ENCODE measurements around the gene PARD3. TPM values are rescaled to one million over a fixed set of nuclear protein-coding genes. Genes with fewer than 3 reads are reported as not detected.

The PARD3 gene
- polyA plus RNA-seq, 2 of the 4 experiments (the other 2 are of a cell fraction) = 110 to 200 TPM

DNA sequence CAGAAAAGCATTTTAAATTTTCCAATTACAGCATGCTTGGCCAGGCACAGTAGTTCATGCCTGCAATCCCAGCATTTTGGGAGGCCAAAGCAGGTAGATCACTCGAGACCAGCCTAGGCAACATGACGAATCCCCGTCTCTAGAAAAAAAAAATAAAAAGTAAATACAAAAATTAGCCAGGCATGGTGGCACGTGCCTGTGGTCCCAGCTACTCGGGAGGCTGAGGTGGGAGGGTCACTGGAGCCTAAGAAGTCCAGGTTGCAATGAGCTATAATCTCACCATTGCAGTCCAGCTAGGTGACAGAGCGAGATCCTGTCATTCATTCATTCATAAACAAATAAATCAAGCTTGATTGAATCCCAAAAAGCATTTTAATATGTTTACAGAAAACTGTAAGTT lies 234.9 kb downstream of the PARD3 start (continued):
- TF ChIP-seq, protein P1, sequence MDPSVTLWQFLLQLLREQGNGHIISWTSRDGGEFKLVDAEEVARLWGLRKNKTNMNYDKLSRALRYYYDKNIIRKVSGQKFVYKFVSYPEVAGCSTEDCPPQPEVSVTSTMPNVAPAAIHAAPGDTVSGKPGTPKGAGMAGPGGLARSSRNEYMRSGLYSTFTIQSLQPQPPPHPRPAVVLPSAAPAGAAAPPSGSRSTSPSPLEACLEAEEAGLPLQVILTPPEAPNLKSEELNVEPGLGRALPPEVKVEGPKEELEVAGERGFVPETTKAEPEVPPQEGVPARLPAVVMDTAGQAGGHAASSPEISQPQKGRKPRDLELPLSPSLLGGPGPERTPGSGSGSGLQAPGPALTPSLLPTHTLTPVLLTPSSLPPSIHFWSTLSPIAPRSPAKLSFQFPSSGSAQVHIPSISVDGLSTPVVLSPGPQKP (IDR thresholded peaks at IDR 0.05; ENCODE audit: low read depth, low read length) = no peak
- TF ChIP-seq NPAS2 (CRISPR knock-in tag; IDR thresholded peaks at IDR 0.05; ENCODE audit: borderline replicate concordance) = no peak
- TF ChIP-seq RAD21 (conservative IDR thresholded peaks at IDR 0.05 in 1 of 2, IDR thresholded peaks at IDR 0.05 in 1 of 2) = no peak
- TF ChIP-seq HOXB5 (CRISPR knock-in tag; IDR thresholded peaks at IDR 0.05) = 0 out of 2 replicates have a peak, but pooled peaks have one; percentile 1
- TF ChIP-seq MAZ (IDR thresholded peaks at IDR 0.05; ENCODE audit: borderline replicate concordance, low read depth, low read length) = no peak
- no peak for TF ChIP-seq ZFP36 (IDR thresholded peaks at IDR 0.05; ENCODE audit: borderline replicate concordance, partially characterized antibody)
- no peak for TF ChIP-seq HDAC2 (IDR thresholded peaks at IDR 0.05)
- TF ChIP-seq ESRRA (IDR thresholded peaks at IDR 0.05; ENCODE audit: borderline replicate concordance, low read length) = no peak
- TF ChIP-seq HEYL (CRISPR knock-in tag; IDR thresholded peaks at IDR 0.05) = no peak
- TF ChIP-seq, protein P2, sequence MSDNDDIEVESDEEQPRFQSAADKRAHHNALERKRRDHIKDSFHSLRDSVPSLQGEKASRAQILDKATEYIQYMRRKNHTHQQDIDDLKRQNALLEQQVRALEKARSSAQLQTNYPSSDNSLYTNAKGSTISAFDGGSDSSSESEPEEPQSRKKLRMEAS (IDR thresholded peaks at IDR 0.05) = peak; percentile 52; the same call in 1 of the 2 replicates
- no peak for TF ChIP-seq SREBF2 (IDR thresholded peaks at IDR 0.05)
- no peak for TF ChIP-seq FOSL2 (IDR thresholded peaks at IDR 0.05)
- no peak for TF ChIP-seq FOSL2 (CRISPR knock-in tag; IDR thresholded peaks at IDR 0.05)
- TF ChIP-seq CBX8 (IDR thresholded peaks at IDR 0.05) = no peak
- TF ChIP-seq, protein P3, sequence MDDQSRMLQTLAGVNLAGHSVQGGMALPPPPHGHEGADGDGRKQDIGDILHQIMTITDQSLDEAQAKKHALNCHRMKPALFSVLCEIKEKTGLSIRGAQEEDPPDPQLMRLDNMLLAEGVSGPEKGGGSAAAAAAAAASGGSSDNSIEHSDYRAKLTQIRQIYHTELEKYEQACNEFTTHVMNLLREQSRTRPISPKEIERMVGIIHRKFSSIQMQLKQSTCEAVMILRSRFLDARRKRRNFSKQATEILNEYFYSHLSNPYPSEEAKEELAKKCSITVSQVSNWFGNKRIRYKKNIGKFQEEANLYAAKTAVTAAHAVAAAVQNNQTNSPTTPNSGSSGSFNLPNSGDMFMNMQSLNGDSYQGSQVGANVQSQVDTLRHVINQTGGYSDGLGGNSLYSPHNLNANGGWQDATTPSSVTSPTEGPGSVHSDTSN (IDR thresholded peaks at IDR 0.05) = no peak

DNA sequence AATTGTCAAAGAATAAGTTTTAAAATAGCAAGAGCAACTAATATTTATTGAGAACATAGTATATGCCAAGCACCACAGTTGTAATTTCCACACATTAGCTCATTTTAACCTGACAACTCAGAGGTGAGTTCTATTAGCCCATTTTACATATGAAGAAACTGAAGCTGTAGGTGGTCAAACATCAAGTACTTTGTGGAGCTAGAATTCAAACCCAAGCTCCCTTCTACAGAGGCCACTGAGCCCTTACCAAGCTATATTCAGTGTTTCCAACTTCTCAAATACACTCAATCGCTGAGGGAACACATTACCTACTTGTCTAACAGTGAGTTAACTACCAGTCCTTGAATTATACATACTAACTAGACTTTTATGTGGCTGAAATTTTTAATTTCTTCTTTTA lies 236.6 kb downstream of the PARD3 start:
- H3K9me3 ChIP-seq = no peaks in the 10 kb centered on the region
- FAIRE-seq (no peak), ATAC-seq (no peak), DNase-seq (ENCODE audit: low read depth in 1 of 2, low spot score in 1 of 2) (no peak)
- H3K4me1 ChIP-seq = peaks cover 74% of the 10 kb centered on the region
- WGBS (ENCODE audit: missing lambda C conversion rate) = 100% methylated on average over 1 of the region's 1 CpG
- ChIA-PET POLR2A (no interaction called here), CTCF (interaction anchor here (1.3 to 3.7 kb wide), 4 partner anchors 13 to 59 kb away, joined by 3 to 19 read pairs (median 4); no protein-coding TSS in a partner anchor)
- H3K27ac ChIP-seq = no peak overlapping the region
- H3K4me2 ChIP-seq = no peak overlapping the region
- no peak for TF ChIP-seq FOSL2 (IDR thresholded peaks at IDR 0.05)
- no peak for TF ChIP-seq FOSL2 (CRISPR knock-in tag; IDR thresholded peaks at IDR 0.05)
- TF ChIP-seq JUN (IDR thresholded peaks at IDR 0.05) = no peak
- TF ChIP-seq, protein P4, sequence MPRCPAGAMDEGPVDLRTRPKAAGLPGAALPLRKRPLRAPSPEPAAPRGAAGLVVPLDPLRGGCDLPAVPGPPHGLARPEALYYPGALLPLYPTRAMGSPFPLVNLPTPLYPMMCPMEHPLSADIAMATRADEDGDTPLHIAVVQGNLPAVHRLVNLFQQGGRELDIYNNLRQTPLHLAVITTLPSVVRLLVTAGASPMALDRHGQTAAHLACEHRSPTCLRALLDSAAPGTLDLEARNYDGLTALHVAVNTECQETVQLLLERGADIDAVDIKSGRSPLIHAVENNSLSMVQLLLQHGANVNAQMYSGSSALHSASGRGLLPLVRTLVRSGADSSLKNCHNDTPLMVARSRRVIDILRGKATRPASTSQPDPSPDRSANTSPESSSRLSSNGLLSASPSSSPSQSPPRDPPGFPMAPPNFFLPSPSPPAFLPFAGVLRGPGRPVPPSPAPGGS (IDR thresholded peaks at IDR 0.05) = no peak
- TF ChIP-seq CEBPB (IDR thresholded peaks at IDR 0.05) = no peak
- TF ChIP-seq KDM5A (IDR thresholded peaks at IDR 0.05) = no peak
- no peak for TF ChIP-seq FOXS1 (CRISPR knock-in tag; IDR thresholded peaks at IDR 0.05)
- TF ChIP-seq SMC3 (IDR thresholded peaks at IDR 0.05) = no peak
- TF ChIP-seq EP300 (IDR thresholded peaks at IDR 0.05) = no peak
- no peak overlapping the region for H3K4me3 ChIP-seq

DNA sequence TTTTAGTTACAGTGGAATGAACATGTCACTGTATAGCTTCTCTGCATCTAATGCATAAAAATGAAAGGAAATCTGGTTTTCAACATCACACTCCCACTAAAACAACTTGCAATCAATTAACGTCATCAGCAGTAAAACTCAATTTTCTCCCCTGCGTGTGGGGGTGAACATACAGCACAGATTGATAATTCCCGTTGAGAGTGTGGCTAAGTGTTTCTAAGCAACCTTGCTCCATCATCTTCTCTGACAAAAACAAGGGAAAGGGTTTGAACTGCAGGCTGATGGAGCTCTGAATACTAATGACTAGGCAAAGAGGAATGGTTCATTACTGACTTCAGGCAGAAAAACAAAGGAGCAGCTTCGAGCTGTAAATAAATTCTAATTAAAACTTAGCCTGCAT lies 238.3 kb downstream of the PARD3 start:
- ChIA-PET POLR2A (no interaction called here), CTCF (interaction anchor here (1.5 to 2.3 kb wide), 2 partner anchors 50 to 61 kb away, joined by 3 to 10 read pairs; no protein-coding TSS in a partner anchor)
- DNase-seq (ENCODE audit: low read depth in 1 of 2, low spot score in 1 of 2) (no peak), ATAC-seq (no peak), FAIRE-seq (no peak)
- Histone ChIP-seq H3K9me3 (no peaks in the 10 kb centered on the region), H3K4me2 (no peak overlapping the region), H3K4me1 (peaks cover 73% of the 10 kb centered on the region), H3K27ac (peak overlapping the region in 1 of 2 experiments; percentile 41; a peak in 2 of 6 replicates), H3K4me3 (no peak overlapping the region)
- TF ChIP-seq ZFP36 (IDR thresholded peaks at IDR 0.05; ENCODE audit: borderline replicate concordance, partially characterized antibody) (no peak), NFE2L2 (conservative IDR thresholded peaks at IDR 0.05; ENCODE audit: low read length) (no peak), EP300 (IDR thresholded peaks at IDR 0.05) (no peak), FOSL2 (IDR thresholded peaks at IDR 0.05) (no peak), FOSL2 (CRISPR knock-in tag; IDR thresholded peaks at IDR 0.05) (no peak), TP53 (CRISPR knock-in tag; IDR thresholded peaks at IDR 0.05) (no peak), BHLHE40 (IDR thresholded peaks at IDR 0.05; ENCODE audit: low read depth, low read length) (no peak), HOXB5 (CRISPR knock-in tag; IDR thresholded peaks at IDR 0.05) (no peak), RNF2 (IDR thresholded peaks at IDR 0.05; ENCODE audit: borderline replicate concordance, low read depth) (no peak), CHD4 (IDR thresholded peaks at IDR 0.05; ENCODE audit: borderline replicate concordance) (no peak), MAFK (IDR thresholded peaks at IDR 0.05; ENCODE audit: partially characterized antibody) (no peak), CBX2 (IDR thresholded peaks at IDR 0.05; ENCODE audit: borderline replicate concordance, low read depth) (no peak), MYC (IDR thresholded peaks at IDR 0.05; ENCODE audit: borderline replicate concordance, low read length) (no peak), RCOR1 (IDR thresholded peaks at IDR 0.05; ENCODE audit: low read depth, low read length) (no peak)
- TF ChIP-seq, protein P4 (IDR thresholded peaks at IDR 0.05) = no peak
- 74% methylated on average over 4 of the region's 4 CpGs for WGBS (ENCODE audit: missing lambda C conversion rate)

Measured in A549 (cell line).